T-helper 1 cell treated with Interleukin-12 subunit alpha and Interleukin-12 subunit beta and Interleukin-4 antibody, amounts not matched to agents 30 μg/mL and 1 μg/mL, for 36 hours (primary cell): ENCODE data around the gene DCANP1.
A peak's percentile ranks its signal among the peaks of the same experiment; 100 is the strongest.

ENCODE experiments used
- H3K27ac Mint-ChIP-seq: one replicate; pipeline ENCODE4 v1.8.0; 2021; ENCODE audit warnings: mild to moderate bottlenecking, mixed read lengths
- H3K27me3 Mint-ChIP-seq: one replicate; pipeline ENCODE4 v1.8.0; 2021; ENCODE audit warnings: low read depth, mixed read lengths
- H3K36me3 Mint-ChIP-seq: one replicate; pipeline ENCODE4 v1.8.0; 2021; ENCODE audit warnings: low read depth, mixed read lengths
- H3K4me1 Mint-ChIP-seq: one replicate; pipeline ENCODE4 v1.8.0; 2021; ENCODE audit warnings: low read depth, mixed read lengths
- H3K4me3 Mint-ChIP-seq: one replicate; pipeline ENCODE4 v1.8.0; 2021; ENCODE audit warnings: mild to moderate bottlenecking, moderate library complexity, mixed read lengths
- H3K9me3 Mint-ChIP-seq: one replicate; pipeline ENCODE4 v1.8.0; 2021; ENCODE audit warnings: mixed read lengths

DCANP1 gene

GRCh38 chr5:135468541-135468940, 21.4 kb upstream of the DCANP1 start:
- no peak overlapping the region for H3K4me3 Mint-ChIP-seq
- no peak overlapping the region for H3K27ac Mint-ChIP-seq
- H3K9me3 Mint-ChIP-seq: no peaks in the 10 kb centered on the region
- H3K36me3 Mint-ChIP-seq: no peaks in the 10 kb centered on the region
- peaks cover 63% of the 10 kb centered on the region for H3K27me3 Mint-ChIP-seq
- peaks cover 6% of the 10 kb centered on the region for H3K4me1 Mint-ChIP-seq

- Mint-ChIP-seq H3K27me3 (peaks cover 62% of the 10 kb centered on the region), H3K36me3 (no peaks in the 10 kb centered on the region), H3K4me1 (peaks cover 6% of the 10 kb centered on the region), H3K9me3 (no peaks in the 10 kb centered on the region), H3K4me3 (no peak overlapping the region), H3K27ac (no peak overlapping the region)
Measured at GRCh38 chr5:135467871-135468485, 20.8 kb upstream of the DCANP1 start.

- Mint-ChIP-seq H3K27me3 (peaks cover 59% of the 10 kb centered on the region), H3K4me1 (peaks cover 6% of the 10 kb centered on the region), H3K36me3 (no peaks in the 10 kb centered on the region), H3K27ac (no peak overlapping the region), H3K4me3 (no peak overlapping the region), H3K9me3 (no peaks in the 10 kb centered on the region)
Measured at GRCh38 chr5:135467051-135467625, 20.0 kb upstream of the DCANP1 start.

GRCh38 chr5:135466178-135467050, 19.3 kb upstream of the DCANP1 start:
- Mint-ChIP-seq H3K36me3 (no peaks in the 10 kb centered on the region), H3K4me3 (peak overlapping the region; percentile 29), H3K9me3 (no peaks in the 10 kb centered on the region), H3K27ac (no peak overlapping the region), H3K4me1 (peaks cover 6% of the 10 kb centered on the region), H3K27me3 (peaks cover 57% of the 10 kb centered on the region)

GRCh38 chr5:135465391-135466122, 18.4 kb upstream of the DCANP1 start:
- Mint-ChIP-seq H3K4me1 (peaks cover 6% of the 10 kb centered on the region), H3K9me3 (no peaks in the 10 kb centered on the region), H3K27ac (no peak overlapping the region), H3K4me3 (no peak overlapping the region), H3K36me3 (no peaks in the 10 kb centered on the region), H3K27me3 (peaks cover 56% of the 10 kb centered on the region)

GRCh38 chr5:135462304-135462703, 15.2 kb upstream of the DCANP1 start:
- Mint-ChIP-seq H3K27me3 (peaks cover 38% of the 10 kb centered on the region), H3K36me3 (no peaks in the 10 kb centered on the region), H3K9me3 (no peaks in the 10 kb centered on the region), H3K4me3 (no peak overlapping the region), H3K4me1 (peaks cover 6% of the 10 kb centered on the region), H3K27ac (no peak overlapping the region)

- H3K4me3 Mint-ChIP-seq: no peak overlapping the region
- no peaks in the 10 kb centered on the region for H3K9me3 Mint-ChIP-seq
- H3K4me1 Mint-ChIP-seq: peaks cover 6% of the 10 kb centered on the region
- H3K36me3 Mint-ChIP-seq: no peaks in the 10 kb centered on the region
- peaks cover 36% of the 10 kb centered on the region for H3K27me3 Mint-ChIP-seq
- H3K27ac Mint-ChIP-seq: no peak overlapping the region
Measured at GRCh38 chr5:135461481-135462151, 14.5 kb upstream of the DCANP1 start.

GRCh38 chr5:135460246-135461033, 13.3 kb upstream of the DCANP1 start:
- peaks cover 30% of the 10 kb centered on the region for H3K27me3 Mint-ChIP-seq
- H3K9me3 Mint-ChIP-seq: no peaks in the 10 kb centered on the region
- no peaks in the 10 kb centered on the region for H3K36me3 Mint-ChIP-seq
- H3K4me3 Mint-ChIP-seq: no peak overlapping the region
- no peak overlapping the region for H3K27ac Mint-ChIP-seq
- no peaks in the 10 kb centered on the region for H3K4me1 Mint-ChIP-seq

GRCh38 chr5:135458921-135459331, 11.8 kb upstream of the DCANP1 start:
- H3K27ac Mint-ChIP-seq: no peak overlapping the region
- no peaks in the 10 kb centered on the region for H3K4me1 Mint-ChIP-seq
- H3K9me3 Mint-ChIP-seq: no peaks in the 10 kb centered on the region
- H3K4me3 Mint-ChIP-seq: no peak overlapping the region
- H3K27me3 Mint-ChIP-seq: peaks cover 20% of the 10 kb centered on the region
- H3K36me3 Mint-ChIP-seq: no peaks in the 10 kb centered on the region

GRCh38 chr5:135458356-135458755, 11.2 kb upstream of the DCANP1 start:
- Mint-ChIP-seq H3K27me3 (peaks cover 16% of the 10 kb centered on the region), H3K27ac (no peak overlapping the region), H3K36me3 (no peaks in the 10 kb centered on the region), H3K4me1 (no peaks in the 10 kb centered on the region), H3K9me3 (no peaks in the 10 kb centered on the region), H3K4me3 (no peak overlapping the region)

GRCh38 chr5:135457424-135458071, 10.4 kb upstream of the DCANP1 start:
- Mint-ChIP-seq H3K4me3 (no peak overlapping the region), H3K27ac (no peak overlapping the region), H3K9me3 (no peaks in the 10 kb centered on the region), H3K36me3 (no peaks in the 10 kb centered on the region), H3K27me3 (peaks cover 14% of the 10 kb centered on the region), H3K4me1 (no peaks in the 10 kb centered on the region)

GRCh38 chr5:135456238-135457099, 9.3 kb upstream of the DCANP1 start:
- Mint-ChIP-seq H3K4me1 (no peaks in the 10 kb centered on the region), H3K9me3 (no peaks in the 10 kb centered on the region), H3K27me3 (peaks cover 12% of the 10 kb centered on the region), H3K4me3 (no peak overlapping the region), H3K36me3 (no peaks in the 10 kb centered on the region), H3K27ac (no peak overlapping the region)
